Peyer's patch (tissue), 4 donors: ENCODE results near the gene PASK. TPM values are rescaled to one million over a fixed set of nuclear protein-coding genes. Genes with fewer than 3 reads are reported as not detected.

Experiments used
- DNase-seq, 3 donors: peaks; one replicate each; pipeline ENCODE4 v3.0.0-alpha.2; 2017 to 2019
- H3K27ac ChIP-seq, 4 donors: fragments of 200-600 bp; sonication (generic); one replicate each; pipeline ENCODE4 v1.5.1; 2016 to 2019
- H3K27me3 ChIP-seq, 2 donors: fragments of 200-600 bp; sonication (generic); one replicate each; pipeline ENCODE4 v1.5.1; 2019
- H3K36me3 ChIP-seq, 3 donors: fragments of 200-600 bp; sonication (generic); one replicate each; pipeline ENCODE4 v1.5.1; 2016 to 2019
- H3K4me1 ChIP-seq, 4 donors: fragments of 200-600 bp; sonication (generic); one replicate each; pipeline ENCODE4 v1.5.1; 2016 to 2019
- H3K4me3 ChIP-seq, 4 donors: fragments of 200-600 bp; sonication (generic); 1 replicate in 3 of 4; 2 replicates in 1 of 4; pipeline ENCODE4 v1.5.1; 2016 to 2019; ENCODE audit warnings: mild to moderate bottlenecking in 1 of 4
- H3K9me3 ChIP-seq, 4 donors: fragments of 200-600 bp; sonication (generic); one replicate each; pipeline ENCODE4 v1.5.1; 2016 to 2019; ENCODE audit warnings: mild to moderate bottlenecking in 1 of 4
- CTCF ChIP-seq, 6 experiments: fragments of 450-650 bp in 4 of 6; fragments of 200-600 bp in 2 of 6; sonication (generic) in 1 of 6; IDR thresholded peaks; one replicate each; pipeline ENCODE4 v1.5.1; 2017 to 2019; ENCODE audit warnings: antibody characterized with exemption in 6 of 6, mild to moderate bottlenecking in 3 of 6, moderate library complexity in 1 of 6
- POLR2A ChIP-seq, 2 donors: fragments of 450-650 bp; IDR thresholded peaks; one replicate each; pipeline ENCODE4 v1.5.1; 2017; ENCODE audit warnings: antibody characterized with exemption in 2 of 2, mild to moderate bottlenecking in 2 of 2, moderate library complexity in 2 of 2
- total RNA-seq, 4 donors: library from RNA; depleted of rRNA; stranded (reverse); fragments of >200 nt; gene quantifications; one replicate each; pipeline ENCODE4 v1.1.0, GENCODE V29; 2016

Gene PASK
- total RNA-seq, 4 donors from 2014 or later, result 12.1 to 790 (median 26.7) TPM

GRCh38 chr2:241156971-241157441 lies 7.7 kb upstream of the PASK start:
- Histone ChIP-seq H3K9me3 (no peaks in the 10 kb centered on the region), H3K4me1 (no peaks in the 10 kb centered on the region), H3K27ac (no peak overlapping the region), H3K4me3 (no peak overlapping the region), H3K36me3 (peaks cover 0 to 35% (median 0%) of the 10 kb centered on the region in 3 donors), H3K27me3 (no peaks in the 10 kb centered on the region)
- DNase-seq, result no peak
- TF ChIP-seq CTCF (IDR thresholded peaks at IDR 0.05), result no peak
- TF ChIP-seq POLR2A (IDR thresholded peaks at IDR 0.05), result no peak

- Histone ChIP-seq H3K27me3 (no peaks in the 10 kb centered on the region), H3K36me3 (peaks cover 0 to 35% (median 0%) of the 10 kb centered on the region in 3 donors), H3K9me3 (no peaks in the 10 kb centered on the region), H3K4me3 (no peak overlapping the region), H3K27ac (no peak overlapping the region), H3K4me1 (peaks cover 0 to 10% (median 5%) of the 10 kb centered on the region in 4 donors)
- DNase-seq, result no peak
- TF ChIP-seq CTCF (IDR thresholded peaks at IDR 0.05) (no peak), POLR2A (IDR thresholded peaks at IDR 0.05) (no peak)
Measured at GRCh38 chr2:241155936-241156335, 6.7 kb upstream of the PASK start.

GRCh38 chr2:241154915-241155314 lies 5.6 kb upstream of the PASK start:
- Histone ChIP-seq H3K27me3 (no peaks in the 10 kb centered on the region), H3K27ac (no peak overlapping the region), H3K4me1 (peaks cover 0 to 10% (median 5%) of the 10 kb centered on the region in 4 donors), H3K9me3 (no peaks in the 10 kb centered on the region), H3K36me3 (peaks cover 0 to 27% (median 0%) of the 10 kb centered on the region in 3 donors), H3K4me3 (no peak overlapping the region)
- DNase-seq, result no peak
- no peak for TF ChIP-seq POLR2A (IDR thresholded peaks at IDR 0.05)
- TF ChIP-seq CTCF (IDR thresholded peaks at IDR 0.05), result no peak

GRCh38 chr2:241153616-241154015 lies 4.3 kb upstream of the PASK start:
- Histone ChIP-seq H3K4me3 (no peak overlapping the region), H3K4me1 (peaks cover 0 to 12% (median 5%) of the 10 kb centered on the region in 4 donors), H3K27me3 (no peaks in the 10 kb centered on the region), H3K9me3 (no peaks in the 10 kb centered on the region), H3K36me3 (peaks cover 0 to 14% (median 0%) of the 10 kb centered on the region in 3 donors), H3K27ac (no peak overlapping the region)
- DNase-seq, result no peak
- TF ChIP-seq CTCF (IDR thresholded peaks at IDR 0.05), result no peak
- no peak for TF ChIP-seq POLR2A (IDR thresholded peaks at IDR 0.05)

- H3K4me1 ChIP-seq, result peaks cover 0 to 18% (median 7%) of the 10 kb centered on the region in 4 donors
- DNase-seq, result no peak
- H3K9me3 ChIP-seq, result no peaks in the 10 kb centered on the region
- TF ChIP-seq CTCF (IDR thresholded peaks at IDR 0.05) (no peak), POLR2A (IDR thresholded peaks at IDR 0.05) (no peak)
- no peak overlapping the region for H3K27ac ChIP-seq
- H3K4me3 ChIP-seq, result no peak overlapping the region
- no peaks in the 10 kb centered on the region for H3K27me3 ChIP-seq
- no peaks in the 10 kb centered on the region for H3K36me3 ChIP-seq
Measured at GRCh38 chr2:241151934-241152660, 2.8 kb upstream of the PASK start.
